Prostate gland (tissue), 2 donors: Measurements from ENCODE around the gene PSMD11.

Experiments
- CTCF ChIP-seq, 4 experiments: fragments of 200-600 bp in 2 of 4; fragments of 450-650 bp in 2 of 4; sonication (generic) in 2 of 4; IDR thresholded peaks; 1 replicate in 3 of 4; 2 replicates in 1 of 4; pipeline ENCODE4 v1.5.1; 2016 to 2019; ENCODE audit warnings: antibody characterized with exemption in 4 of 4, mild to moderate bottlenecking in 2 of 4, moderate library complexity in 2 of 4
- POLR2AphosphoS5 ChIP-seq: sonication (generic); formaldehyde crosslinking; IDR thresholded peaks from one replicate; pipeline ENCODE4 v1.6.1; 2017; ENCODE audit warnings: antibody characterized with exemption

DNA sequence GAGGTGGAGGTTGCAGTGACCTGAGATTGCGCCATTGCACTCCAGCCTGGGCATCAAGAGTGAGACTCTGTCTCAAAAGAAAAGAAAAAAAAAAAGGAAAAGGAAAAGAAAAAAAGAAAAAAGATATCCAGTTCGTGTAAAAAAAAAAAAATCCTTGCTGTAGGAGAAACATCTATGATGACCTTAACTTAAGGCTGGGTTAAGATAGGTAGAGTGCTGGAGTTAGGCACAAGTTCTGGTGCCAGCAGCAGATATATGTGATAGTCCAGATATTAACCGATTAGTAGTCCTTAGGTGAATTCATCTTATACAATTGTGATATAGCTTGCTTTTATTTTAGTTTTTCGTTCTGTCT, 17.2 kb downstream of the PSMD11 start:
- peak in 1 of 4 experiments; percentile 28 for TF ChIP-seq CTCF (IDR thresholded peaks at IDR 0.05)
- TF ChIP-seq POLR2AphosphoS5: no peak
